GM18951 (cell line): ENCODE data around the gene KIAA1217.
"Not testable (repeated sequence)": the region's sequence is repeated elsewhere in the genome, so short reads cannot be mapped to it uniquely, and the experiment has no call there.

Experiments
- POLR2A ChIP-seq: IDR thresholded peaks from 4 replicates; pipeline ENCODE4 v1.6.1; 2011; ENCODE audit warnings: mild to moderate bottlenecking; ENCODE audit not compliant: insufficient read length, insufficient read depth; ENCODE audit errors: extremely low read depth
- in situ Hi-C: fragments of 300-500 bp; cut with MboI; formaldehyde crosslinking; loops from one replicate; pipeline ENCODE4 v1.12.0; 2022; ENCODE audit warnings: low sequenced_read_pairs, mixed read lengths, inconsistent platforms; ENCODE audit not compliant: unreplicated experiment

KIAA1217 gene

GRCh38 chr10:24430591-24430990 is 221.7 kb downstream of the KIAA1217 start:
- in situ Hi-C loops = no loop called here

GRCh38 chr10:24432478-24433416 is 223.8 kb downstream of the KIAA1217 start:
- in situ Hi-C loops = no loop called here

More at GRCh38 chr10:24430591-24430990, 221.7 kb downstream of the KIAA1217 start:
- TF ChIP-seq POLR2A = no peak

GRCh38 chr10:24433705-24434104 is 224.8 kb downstream of the KIAA1217 start:
- in situ Hi-C loops = no loop called here

More at GRCh38 chr10:24432478-24433416, 223.8 kb downstream of the KIAA1217 start:
- TF ChIP-seq POLR2A = no peak

GRCh38 chr10:24434961-24435360 is 226.0 kb downstream of the KIAA1217 start:
- in situ Hi-C loops = no loop called here
- TF ChIP-seq POLR2A = no peak

More at GRCh38 chr10:24433705-24434104, 224.8 kb downstream of the KIAA1217 start:
- no peak for TF ChIP-seq POLR2A

GRCh38 chr10:24435374-24435773 is 226.4 kb downstream of the KIAA1217 start:
- in situ Hi-C loops = no loop called here

GRCh38 chr10:24437302-24437701 is 228.4 kb downstream of the KIAA1217 start:
- TF ChIP-seq POLR2A = no peak

More at GRCh38 chr10:24435374-24435773, 226.4 kb downstream of the KIAA1217 start:
- TF ChIP-seq POLR2A = no peak

GRCh38 chr10:24438800-24439199 is 229.9 kb downstream of the KIAA1217 start:
- in situ Hi-C loops = no loop called here
- no peak for TF ChIP-seq POLR2A

More at GRCh38 chr10:24437302-24437701, 228.4 kb downstream of the KIAA1217 start:
- in situ Hi-C loops = no loop called here

- in situ Hi-C loops = no loop called here
- TF ChIP-seq POLR2A = no peak
Measured at GRCh38 chr10:24439935-24440334, 231.0 kb downstream of the KIAA1217 start.

- TF ChIP-seq POLR2A = no peak
- in situ Hi-C loops = no loop called here
Measured at GRCh38 chr10:24440817-24441797, 232.2 kb downstream of the KIAA1217 start.

GRCh38 chr10:24442234-24442633 is 233.3 kb downstream of the KIAA1217 start:
- in situ Hi-C loops = no loop called here
- no peak for TF ChIP-seq POLR2A

GRCh38 chr10:24442641-24443174 is 233.8 kb downstream of the KIAA1217 start:
- in situ Hi-C loops = not testable (repeated sequence)

- in situ Hi-C loops = no loop called here
- TF ChIP-seq POLR2A = no peak
Measured at GRCh38 chr10:24444337-24444736, 235.4 kb downstream of the KIAA1217 start.

- in situ Hi-C loops = not testable (repeated sequence)
Measured at GRCh38 chr10:24445958-24446357, 237.0 kb downstream of the KIAA1217 start.
